K562 (cell line): Measurements from ENCODE around the gene PCDHB16. TPM values are rescaled to one million over a fixed set of nuclear protein-coding genes. Genes with fewer than 3 reads are reported as not detected.
A peak's percentile ranks its signal among the peaks of the same experiment; 100 is the strongest.

Experiments used
- ATAC-seq: fragments of 200-7000 bp; cut with Tn5 transposase; 3 replicates; pipeline ENCODE4 v1.9.1; 2020; ENCODE audit warnings: moderate library complexity
- Bru-seq: library from RNA; stranded (reverse); fragments of 400-500 nt; gene quantifications from one replicate; lab custom pipeline; 2021; lab: Mats Ljungman, UMichigan
- BruChase-seq, 2 experiments: library from RNA; stranded (reverse); fragments of 400-500 nt; gene quantifications; one replicate each; lab custom pipeline; 2021; lab: Mats Ljungman, UMichigan
- BruUV-seq: library from RNA; stranded (reverse); fragments of 400-500 nt; replicated peaks from 2 replicates; lab custom pipeline; 2021; lab: Mats Ljungman, UMichigan
- CTCF ChIA-PET: fragments of 300-600 bp; formaldehyde crosslinking; extraction: SDS; loops from one replicate; lab custom pipeline; 2021; ENCODE audit warnings: low intra/inter-chr PET ratio; lab: Yijun Ruan, JAX
- POLR2A ChIA-PET: fragments of 300-600, 350-650 bp; sonication (Branson Sonifier 250); formaldehyde crosslinking; extraction: SDS; loops from one replicate; lab custom pipeline; 2021; ENCODE audit warnings: antibody characterized with exemption, inconsistent platforms; lab: Yijun Ruan, JAX
- DNase-seq, 4 experiments: peaks; one replicate each; pipeline versions ENCODE4 v3.0.0 to v3.0.0-alpha.2; 2011 to 2018; ENCODE audit warnings: low spot score in 3 of 4, mixed read lengths in 3 of 4; ENCODE audit errors: extremely low read depth in 1 of 4
- FAIRE-seq: peaks from 2 replicates; lab custom pipeline; 2011; peaks lifted over from hg19 to GRCh38; lab: Jason Lieb, UNC
- H2AFZ ChIP-seq: 2 replicates; pipeline ENCODE4 v1.6.0; 2011; ENCODE audit warnings: low read depth, low read length, control low read depth, inconsistent platforms
- H3K27ac ChIP-seq: fragments of 200-600 bp; 3 replicates; pipeline ENCODE4 v1.8.0; 2011; ENCODE audit warnings: low read depth, mild to moderate bottlenecking, control low read depth, inconsistent platforms, low read length, moderate library complexity, mixed read lengths; ENCODE audit errors: extremely low read depth
- H3K27me3 ChIP-seq, 2 experiments: fragments of 300-600 bp in 1 of 2; 2 replicates in 1 of 2; 3 replicates in 1 of 2; pipeline versions ENCODE4 v1.6.0 to v1.8.0; 2011; ENCODE audit warnings: inconsistent platforms in 2 of 2, low read length in 2 of 2, mild to moderate bottlenecking in 1 of 2, mixed read lengths in 1 of 2, moderate library complexity in 1 of 2; ENCODE audit not compliant: control insufficient read depth in 2 of 2, insufficient read depth in 2 of 2
- H3K36me3 ChIP-seq: fragments of 300-600 bp; 3 replicates; pipeline ENCODE4 v1.8.0; 2011; ENCODE audit warnings: mild to moderate bottlenecking, low read length, inconsistent platforms; ENCODE audit not compliant: control insufficient read depth, insufficient read depth
- H3K4me1 ChIP-seq, 2 experiments: fragments of 200-600 bp in 1 of 2; replicated peaks in 1 of 2; 2 replicates in 1 of 2; 3 replicates in 1 of 2; pipeline versions ENCODE4 v1.5.1 to v1.8.0; 2011; ENCODE audit warnings: inconsistent platforms in 2 of 2, low read length in 2 of 2, mild to moderate bottlenecking in 1 of 2, mixed read lengths in 1 of 2, moderate library complexity in 1 of 2; ENCODE audit not compliant: control insufficient read depth in 2 of 2, insufficient read depth in 2 of 2
- H3K4me2 ChIP-seq: 2 replicates; pipeline ENCODE4 v1.6.1; 2011; ENCODE audit warnings: low read length, control low read depth, inconsistent platforms, mixed read lengths; ENCODE audit not compliant: insufficient read depth
- H3K4me3 ChIP-seq: fragments of 200-600 bp; sonication (generic), shearing (Covaris generic); 2 replicates; pipeline ENCODE4 v1.5.1; 2016; ENCODE audit warnings: control low read depth, inconsistent platforms
- H3K79me2 ChIP-seq: fragments of 200-600 bp; 3 replicates; pipeline ENCODE4 v1.8.0; 2011; ENCODE audit warnings: low read length, inconsistent platforms; ENCODE audit not compliant: control insufficient read depth, insufficient read depth
- H3K9ac ChIP-seq, 2 experiments: 2 replicates each; pipeline versions ENCODE4 v1.6.0 to v1.6.1; 2011; ENCODE audit warnings: low read depth in 2 of 2, low read length in 2 of 2, control low read depth in 1 of 2, inconsistent platforms in 1 of 2, mild to moderate bottlenecking in 1 of 2, mixed read lengths in 1 of 2; ENCODE audit not compliant: insufficient read depth in 1 of 2
- H3K9me1 ChIP-seq: one replicate; pipeline ENCODE4 v1.6.0; 2011; ENCODE audit warnings: inconsistent platforms, mild to moderate bottlenecking, low read length, moderate library complexity; ENCODE audit not compliant: control insufficient read depth, insufficient read depth
- H3K9me3 ChIP-seq: replicated peaks from 2 replicates; pipeline ENCODE4 v1.5.1; 2011; ENCODE audit warnings: low read depth, low read length, inconsistent platforms; ENCODE audit not compliant: control insufficient read depth, insufficient read depth
- H4K20me1 ChIP-seq: replicated peaks from 2 replicates; pipeline ENCODE4 v1.6.1; 2011; ENCODE audit warnings: low read length, inconsistent platforms, mixed read lengths; ENCODE audit not compliant: control insufficient read depth, insufficient read depth
- CREM ChIP-seq: IDR thresholded peaks from 2 replicates; pipeline ENCODE4 v1.6.1; 2014; ENCODE audit warnings: antibody characterized with exemption, low read depth
- HOMEZ ChIP-seq: fragments of 250-450 bp; sonication (Bioruptor Pico); IDR thresholded peaks from 2 replicates; pipeline ENCODE4 v1.4.0; 2020; ENCODE audit warnings: mild to moderate bottlenecking, moderate library complexity
- NFIC ChIP-seq: fragments of 450-650 bp; IDR thresholded peaks from 2 replicates; pipeline ENCODE4 v1.6.1; 2017; ENCODE audit warnings: mild to moderate bottlenecking, inconsistent platforms
- RBFOX2 ChIP-seq: fragments of 200-400 bp; formaldehyde crosslinking; IDR thresholded peaks from 2 replicates; pipeline ENCODE4 v1.6.1; 2017; ENCODE audit warnings: low read depth, mild to moderate bottlenecking, low read length, moderate library complexity
- RHOXF2B ChIP-seq: fragments of 250-450 bp; sonication (Bioruptor Pico); conservative IDR thresholded peaks from 2 replicates; pipeline ENCODE4 v1.5.1; 2021
- TCFL5 ChIP-seq: fragments of 250-450 bp; sonication (Bioruptor Pico); conservative IDR thresholded peaks from 2 replicates; pipeline ENCODE4 v1.6.1; 2021; ENCODE audit warnings: mild to moderate bottlenecking, moderate library complexity, matching md5 sums
- WGBS: fragments of 100-300 bp; shearing (Covaris generic); methylation state at CpG from one replicate; pipeline ENCODE4 v1.1.6; 2016; ENCODE audit warnings: low coverage, mixed read lengths; ENCODE audit not compliant: insufficient coverage; ENCODE audit errors: missing lambda C conversion rate; 5-methylcytosine and 5-hydroxymethylcytosine counted together
- in situ Hi-C: fragments of 300-500 bp; cut with MboI; formaldehyde crosslinking; loops from 4 replicates; pipeline ENCODE4 v1.15.0; 2018; ENCODE audit warnings: inconsistent platforms, mixed read lengths
- intact Hi-C: fragments of 100-400 bp; cut with micrococcal nuclease; formaldehyde crosslinking; loops from 2 replicates; pipeline ENCODE4 v1.14.2; 2022
- long read RNA-seq, 3 experiments: library from polyadenylated mRNA in 2 of 3; library from RNA in 1 of 3; unstranded in 2 of 3; stranded (forward) in 1 of 3; transcript quantifications; one replicate each; pipeline ENCODE4 v2.0.0, GENCODE V29; 2019 to 2022
- polyA minus RNA-seq, 3 experiments: library from RNA; depleted of rRNA, polyadenylated mRNA; stranded (reverse); fragments of >200 nt; gene quantifications; 2 replicates each; pipeline ENCODE4 v1.2.3, GENCODE V29; 2011
- polyA plus RNA-seq, 8 experiments: library from polyadenylated mRNA; depleted of rRNA in 4 of 8; stranded (reverse) in 5 of 8; unstranded in 3 of 8; fragments of >200 nt; fragmentation: Nextera tagmentation in 2 of 8; fragmentation: Illumina TruSeq in 1 of 8; extraction: Ambion mirVana in 2 of 8; extraction: Trizol in 1 of 8; gene quantifications; 2 replicates each; pipeline versions ENCODE4 v1.2.1 to v1.2.3, GENCODE V29; 2011 to 2014; ENCODE audit warnings: inconsistent platforms in 1 of 8, missing spikeins in 1 of 8
- total RNA-seq, 7 experiments: library from RNA; depleted of rRNA in 6 of 7; stranded (reverse); fragments of >200 nt in 6 of 7; fragmentation: Illumina TruSeq in 2 of 7; extraction: Trizol in 2 of 7; gene quantifications; 2 replicates each; pipeline versions ENCODE4 v1.2.1 to v1.2.3, GENCODE V29; 2011 to 2021; ENCODE audit warnings: low replicate concordance in 1 of 7
- TF ChIP-seq, protein P1 (sequence below): fragments of 450-650 bp; formaldehyde crosslinking; IDR thresholded peaks from 2 replicates; pipeline ENCODE4 v1.4.0; 2022; ENCODE audit warnings: mild to moderate bottlenecking, moderate library complexity
- TF ChIP-seq, protein P2 (sequence below), 2 experiments: fragments of 450-650 bp; formaldehyde crosslinking in 1 of 2; IDR thresholded peaks; 2 replicates each; pipeline versions ENCODE4 v1.4.0 to v1.6.1; 2014 to 2020; ENCODE audit warnings: mild to moderate bottlenecking in 2 of 2, borderline replicate concordance in 1 of 2, low read depth in 1 of 2

PCDHB16 gene
- not detected in 2 replicates for total RNA-seq (2011; cell fraction: chromatin; rRNA removed; ENCODE audit: low replicate concordance)
- total RNA-seq (2011; cell fraction: nucleolus; rRNA removed): not detected in 2 replicates
- total RNA-seq (2011; cell fraction: nucleoplasm; rRNA removed): not detected in 2 replicates
- not detected in 2 replicates for total RNA-seq (2014; rRNA removed)
- total RNA-seq (2014; rRNA removed; fragmentation: Illumina TruSeq; extraction: Trizol): not detected in 2 replicates
- not detected in 2 replicates for total RNA-seq (2015; rRNA removed; fragmentation: Illumina TruSeq; extraction: Trizol)
- total RNA-seq (2021): not detected in 2 replicates
- not detected in 2 replicates for polyA plus RNA-seq (2011; rRNA removed)
- not detected in 2 replicates for polyA plus RNA-seq (2011; cell fraction: cytosol; rRNA removed)
- not detected in 2 replicates for polyA plus RNA-seq (2011; cell fraction: nucleus; rRNA removed)
- not detected in 2 replicates for polyA plus RNA-seq (2012)
- not detected in 2 replicates for polyA plus RNA-seq (2014; fragmentation: Illumina TruSeq; extraction: Trizol)
- polyA plus RNA-seq (2014; fragmentation: Nextera tagmentation; extraction: Ambion mirVana): not detected
- 0.05 TPM in 1 of 2 replicates, not detected in the other for polyA plus RNA-seq (2014; rRNA removed)
- polyA minus RNA-seq (2011; rRNA and poly(A)+ RNA removed): not detected in 2 replicates
- not detected in 2 replicates for polyA minus RNA-seq (2011; cell fraction: cytosol; rRNA and poly(A)+ RNA removed)
- polyA minus RNA-seq (2011; cell fraction: nucleus; rRNA and poly(A)+ RNA removed): not detected in 2 replicates
- Bru-seq, nascent RNA: not detected
- BruChase-seq, experiment 1, labeled RNA remaining after a 2-hour chase: percentile 12 among the genes with signal in this experiment
- BruChase-seq, experiment 2, labeled RNA remaining after a 6-hour chase: percentile 13 among the genes with signal in this experiment
- long read RNA-seq, experiment 1: 0 reads
- long read RNA-seq, experiment 2: 0 reads
- long read RNA-seq, experiment 3: 0 reads

- no peak within 1 kb of the TSS for H3K9ac ChIP-seq
- peaks cover 5 to 14% of the 10 kb centered on the region in 2 experiments; a peak in 1 of 5 replicates for H3K27me3 ChIP-seq
- in situ Hi-C loops: no loop called here
- H3K4me1 ChIP-seq: no peaks in the 10 kb centered on the region
- no peaks in the 10 kb centered on the region for H3K79me2 ChIP-seq
- BruUV-seq: no TSS peak
- CTCF ChIA-PET: no interaction called here
- WGBS: 2% methylated on average over 13 of the region's 13 CpGs
- no peak within 1 kb of the TSS for H3K4me2 ChIP-seq
- no peaks in the 10 kb centered on the region for H3K36me3 ChIP-seq
- no peaks in the 10 kb centered on the region for H4K20me1 ChIP-seq
- POLR2A ChIA-PET: no interaction called here
- peak; percentile 78 for ATAC-seq
- H3K27ac ChIP-seq: no peak within 1 kb of the TSS
- no peak within 1 kb of the TSS for H2AFZ ChIP-seq
- peak in 2 of 4 experiments; percentile 17 to 31 for DNase-seq
- no peaks in the 10 kb centered on the region for H3K9me1 ChIP-seq
- H3K4me3 ChIP-seq: no peak within 1 kb of the TSS
- H3K9me3 ChIP-seq: no peaks in the 10 kb centered on the region
- intact Hi-C loops: no loop called here
- FAIRE-seq: peak; percentile 46
- peak; percentile 14; the same call in 1 of the 2 replicates for TF ChIP-seq CREM
- no peak for TF ChIP-seq RBFOX2
- TF ChIP-seq, protein P1, sequence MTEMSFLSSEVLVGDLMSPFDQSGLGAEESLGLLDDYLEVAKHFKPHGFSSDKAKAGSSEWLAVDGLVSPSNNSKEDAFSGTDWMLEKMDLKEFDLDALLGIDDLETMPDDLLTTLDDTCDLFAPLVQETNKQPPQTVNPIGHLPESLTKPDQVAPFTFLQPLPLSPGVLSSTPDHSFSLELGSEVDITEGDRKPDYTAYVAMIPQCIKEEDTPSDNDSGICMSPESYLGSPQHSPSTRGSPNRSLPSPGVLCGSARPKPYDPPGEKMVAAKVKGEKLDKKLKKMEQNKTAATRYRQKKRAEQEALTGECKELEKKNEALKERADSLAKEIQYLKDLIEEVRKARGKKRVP (CRISPR knock-in tag): no peak
- TF ChIP-seq TCFL5 (CRISPR knock-in tag): no peak
- TF ChIP-seq RHOXF2B: no peak
- TF ChIP-seq HOMEZ (CRISPR knock-in tag): no peak
- TF ChIP-seq NFIC: no peak
- TF ChIP-seq, protein P2, sequence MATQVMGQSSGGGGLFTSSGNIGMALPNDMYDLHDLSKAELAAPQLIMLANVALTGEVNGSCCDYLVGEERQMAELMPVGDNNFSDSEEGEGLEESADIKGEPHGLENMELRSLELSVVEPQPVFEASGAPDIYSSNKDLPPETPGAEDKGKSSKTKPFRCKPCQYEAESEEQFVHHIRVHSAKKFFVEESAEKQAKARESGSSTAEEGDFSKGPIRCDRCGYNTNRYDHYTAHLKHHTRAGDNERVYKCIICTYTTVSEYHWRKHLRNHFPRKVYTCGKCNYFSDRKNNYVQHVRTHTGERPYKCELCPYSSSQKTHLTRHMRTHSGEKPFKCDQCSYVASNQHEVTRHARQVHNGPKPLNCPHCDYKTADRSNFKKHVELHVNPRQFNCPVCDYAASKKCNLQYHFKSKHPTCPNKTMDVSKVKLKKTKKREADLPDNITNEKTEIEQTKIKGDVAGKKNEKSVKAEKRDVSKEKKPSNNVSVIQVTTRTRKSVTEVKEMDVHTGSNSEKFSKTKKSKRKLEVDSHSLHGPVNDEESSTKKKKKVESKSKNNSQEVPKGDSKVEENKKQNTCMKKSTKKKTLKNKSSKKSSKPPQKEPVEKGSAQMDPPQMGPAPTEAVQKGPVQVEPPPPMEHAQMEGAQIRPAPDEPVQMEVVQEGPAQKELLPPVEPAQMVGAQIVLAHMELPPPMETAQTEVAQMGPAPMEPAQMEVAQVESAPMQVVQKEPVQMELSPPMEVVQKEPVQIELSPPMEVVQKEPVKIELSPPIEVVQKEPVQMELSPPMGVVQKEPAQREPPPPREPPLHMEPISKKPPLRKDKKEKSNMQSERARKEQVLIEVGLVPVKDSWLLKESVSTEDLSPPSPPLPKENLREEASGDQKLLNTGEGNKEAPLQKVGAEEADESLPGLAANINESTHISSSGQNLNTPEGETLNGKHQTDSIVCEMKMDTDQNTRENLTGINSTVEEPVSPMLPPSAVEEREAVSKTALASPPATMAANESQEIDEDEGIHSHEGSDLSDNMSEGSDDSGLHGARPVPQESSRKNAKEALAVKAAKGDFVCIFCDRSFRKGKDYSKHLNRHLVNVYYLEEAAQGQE (IDR thresholded peaks at IDR 0.05; ENCODE audit: borderline replicate concordance): no peak
- TF ChIP-seq, protein P2 (CRISPR knock-in tag; IDR thresholded peaks at IDR 0.05; ENCODE audit: low read depth): no peak
These were observed at the start of gene PCDHB16 for GRCh38 chr5:141182248-141182647. PCDHB16 (plus strand) TSS chr5:141182387; CDS start chr5:141182560, 173 bp downstream.
